ENCODE data around the gene NR4A2. TPM values are rescaled to one million over a fixed set of nuclear protein-coding genes. Genes with fewer than 3 reads are reported as not detected.

NR4A2 gene
- 6.7 and 7.5 TPM in 2 replicates for total RNA-seq

DNA sequence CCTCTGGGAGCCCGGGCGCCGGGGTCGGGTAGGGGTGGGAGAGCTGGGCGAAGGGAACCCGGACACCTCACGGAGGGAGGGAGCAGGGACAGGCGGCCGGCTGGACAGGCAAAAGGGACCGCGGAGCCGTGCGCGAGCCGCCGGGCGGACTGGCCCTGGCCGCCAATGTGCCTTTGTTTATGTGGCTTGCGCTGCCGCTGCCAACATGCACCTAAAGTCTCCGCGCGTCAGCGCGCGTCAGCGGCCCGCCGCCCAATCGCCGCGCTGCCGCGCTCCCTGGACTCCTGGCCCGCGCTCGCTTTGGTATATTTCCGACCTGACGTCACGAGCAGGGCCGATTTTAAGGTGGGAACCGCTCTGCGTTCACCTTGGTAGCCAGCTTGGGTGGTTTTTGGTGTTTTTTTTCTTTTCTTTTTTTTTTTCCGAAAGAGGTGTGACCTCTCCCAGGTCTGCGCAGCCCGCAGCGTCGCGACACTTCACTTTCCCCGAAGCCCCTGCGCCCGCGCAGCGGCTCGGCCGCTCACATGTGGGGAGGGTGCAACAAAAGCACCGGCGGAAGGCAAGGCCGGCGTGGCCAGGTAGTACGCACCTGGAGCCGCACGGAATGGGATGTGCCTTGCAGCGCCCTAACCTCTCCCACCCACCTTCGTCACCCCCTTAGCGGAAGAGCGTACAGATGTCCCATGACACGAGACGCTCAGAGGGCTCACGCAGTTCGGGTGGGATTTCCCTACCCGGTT lies at the start of gene NR4A2:
TSS of gene NR4A2 (minus strand) at position 188 of the 740 bp plus-strand sequence. CDS start 2,535 bp downstream, outside the sequence.
- POLR2A ChIA-PET = interaction anchor here (1.0 to 7.4 kb wide), 6 partner anchors 10 to 205 kb away, joined by 4 to 120 read pairs (median 22); partner anchors contain the start of gene GPD2
- intact Hi-C loops (cut with micrococcal nuclease) = loop anchor here (1.0 to 10.0 kb wide), 6 partner anchors 9 to 1545 kb away; partner anchors contain the start of gene ACVR1

DNA sequence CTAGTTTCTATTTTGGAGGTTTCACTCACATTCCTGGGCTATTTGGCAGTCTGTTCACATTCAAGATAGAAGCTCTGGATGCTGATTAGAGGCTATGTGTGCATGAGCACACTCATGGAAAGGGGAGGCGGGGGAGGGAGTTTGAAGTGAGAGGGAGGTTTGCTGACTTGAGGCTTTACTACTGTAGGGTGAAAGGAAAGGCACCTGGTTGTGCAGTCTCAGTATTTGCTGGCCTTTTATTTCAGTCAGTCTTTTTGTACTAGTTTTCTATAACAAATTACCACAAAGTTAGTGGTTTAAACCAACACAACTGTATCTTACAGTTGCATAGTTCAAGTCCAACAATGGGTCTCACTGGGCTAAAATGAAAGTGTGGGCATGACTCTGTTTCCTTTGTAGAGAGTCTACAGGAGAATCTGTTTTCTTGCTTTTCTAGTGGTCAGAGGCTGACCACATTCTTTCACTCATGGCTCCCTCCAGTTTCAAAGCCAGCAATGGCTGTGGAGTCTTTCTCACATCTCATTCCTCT lies 47.7 kb upstream of the NR4A2 start:
- DNase-seq (no peak), ATAC-seq (ENCODE audit: low read depth) (no peak)
- H3K27ac Mint-ChIP-seq = no peak overlapping the region
- peaks cover 8% of the 10 kb centered on the region for H3K4me1 Mint-ChIP-seq
- peaks cover 7% of the 10 kb centered on the region for H3K27me3 Mint-ChIP-seq
- no peaks in the 10 kb centered on the region for H3K36me3 Mint-ChIP-seq (ENCODE audit: low read depth)
- intact Hi-C loops (cut with micrococcal nuclease) = no loop called here
- CTCF ChIA-PET = no interaction called here
- H3K4me3 Mint-ChIP-seq = no peak overlapping the region
- POLR2A ChIA-PET = no interaction called here
- TF ChIP-seq, protein P1, sequence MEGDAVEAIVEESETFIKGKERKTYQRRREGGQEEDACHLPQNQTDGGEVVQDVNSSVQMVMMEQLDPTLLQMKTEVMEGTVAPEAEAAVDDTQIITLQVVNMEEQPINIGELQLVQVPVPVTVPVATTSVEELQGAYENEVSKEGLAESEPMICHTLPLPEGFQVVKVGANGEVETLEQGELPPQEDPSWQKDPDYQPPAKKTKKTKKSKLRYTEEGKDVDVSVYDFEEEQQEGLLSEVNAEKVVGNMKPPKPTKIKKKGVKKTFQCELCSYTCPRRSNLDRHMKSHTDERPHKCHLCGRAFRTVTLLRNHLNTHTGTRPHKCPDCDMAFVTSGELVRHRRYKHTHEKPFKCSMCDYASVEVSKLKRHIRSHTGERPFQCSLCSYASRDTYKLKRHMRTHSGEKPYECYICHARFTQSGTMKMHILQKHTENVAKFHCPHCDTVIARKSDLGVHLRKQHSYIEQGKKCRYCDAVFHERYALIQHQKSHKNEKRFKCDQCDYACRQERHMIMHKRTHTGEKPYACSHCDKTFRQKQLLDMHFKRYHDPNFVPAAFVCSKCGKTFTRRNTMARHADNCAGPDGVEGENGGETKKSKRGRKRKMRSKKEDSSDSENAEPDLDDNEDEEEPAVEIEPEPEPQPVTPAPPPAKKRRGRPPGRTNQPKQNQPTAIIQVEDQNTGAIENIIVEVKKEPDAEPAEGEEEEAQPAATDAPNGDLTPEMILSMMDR (IDR thresholded peaks at IDR 0.05) = no peak
- H3K9me3 Mint-ChIP-seq = no peaks in the 10 kb centered on the region

More for the DNA sequence above, at the start of gene NR4A2:
- peaks cover 26% of the 10 kb centered on the region for H3K27me3 Mint-ChIP-seq
- peak within 1 kb of the TSS; percentile 94 for H3K27ac Mint-ChIP-seq
- H3K36me3 Mint-ChIP-seq (ENCODE audit: low read depth) = peaks cover 50% of the 10 kb centered on the region
- H3K4me3 Mint-ChIP-seq = peak within 1 kb of the TSS; percentile 91
- CTCF ChIA-PET = interaction anchor here (1.3 to 3.8 kb wide), 2 partner anchors 68 to 256 kb away, joined by 5 to 60 read pairs; no protein-coding TSS in a partner anchor
- TF ChIP-seq, protein P1 (IDR thresholded peaks at IDR 0.05) = no peak
- peaks cover 53% of the 10 kb centered on the region for H3K4me1 Mint-ChIP-seq
- no peaks in the 10 kb centered on the region for H3K9me3 Mint-ChIP-seq
- ATAC-seq (ENCODE audit: low read depth) (peak; percentile 56), DNase-seq (peak; percentile 81)

DNA sequence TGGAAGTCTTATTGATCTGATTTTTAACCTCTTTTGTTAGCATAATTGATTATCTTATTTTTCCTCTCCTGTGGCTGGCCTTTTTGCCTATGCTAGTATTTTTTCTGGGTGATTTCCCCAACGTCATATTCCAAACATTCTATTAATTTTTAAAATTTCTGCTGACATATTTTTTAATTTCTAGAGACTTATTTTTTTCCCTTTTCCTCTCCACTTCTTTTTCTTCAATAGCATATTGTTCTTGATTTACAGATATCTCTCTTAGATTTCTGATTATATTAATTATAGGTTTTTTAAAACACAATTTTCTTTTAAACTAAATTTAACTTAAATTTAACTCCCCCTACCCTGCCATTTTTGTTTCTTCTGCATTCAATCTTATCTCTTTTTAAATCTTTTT lies 47.2 kb upstream of the NR4A2 start:
- POLR2A ChIA-PET = no interaction called here
- H3K4me3 Mint-ChIP-seq = no peak overlapping the region
- H3K27ac Mint-ChIP-seq = no peak overlapping the region
- intact Hi-C loops (cut with micrococcal nuclease) = no loop called here
- no peaks in the 10 kb centered on the region for H3K9me3 Mint-ChIP-seq
- no peaks in the 10 kb centered on the region for H3K36me3 Mint-ChIP-seq (ENCODE audit: low read depth)
- TF ChIP-seq, protein P1 (IDR thresholded peaks at IDR 0.05) = no peak
- H3K27me3 Mint-ChIP-seq = peaks cover 7% of the 10 kb centered on the region
- no peak for DNase-seq
- CTCF ChIA-PET = no interaction called here
- no peak for ATAC-seq (ENCODE audit: low read depth)
- H3K4me1 Mint-ChIP-seq = peaks cover 8% of the 10 kb centered on the region

DNA sequence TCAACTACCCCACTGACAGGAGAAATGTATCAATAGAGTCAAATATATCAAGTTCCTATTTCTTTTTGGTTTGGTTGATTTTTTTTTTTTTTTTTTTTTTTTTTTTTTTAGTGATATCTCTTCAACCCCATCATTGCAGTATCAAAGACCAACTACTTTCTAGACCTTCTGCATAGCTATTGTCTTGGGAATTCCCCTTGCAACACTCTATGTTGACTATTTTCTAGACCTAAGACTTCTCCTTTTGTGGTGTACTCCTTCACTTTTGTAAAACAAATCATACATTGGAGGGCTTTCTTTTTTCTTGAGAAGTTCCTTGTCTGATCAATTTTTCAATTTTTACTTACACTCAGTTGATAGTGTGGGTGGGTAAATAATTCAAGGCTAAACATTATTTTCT lies 46.5 kb upstream of the NR4A2 start:
- DNase-seq = no peak
- Mint-ChIP-seq H3K4me3 (no peak overlapping the region), H3K9me3 (no peaks in the 10 kb centered on the region), H3K27ac (no peak overlapping the region), H3K36me3 (ENCODE audit: low read depth) (no peaks in the 10 kb centered on the region), H3K27me3 (peaks cover 7% of the 10 kb centered on the region), H3K4me1 (peaks cover 8% of the 10 kb centered on the region)
- TF ChIP-seq, protein P1 (IDR thresholded peaks at IDR 0.05) = no peak
- intact Hi-C loops (cut with micrococcal nuclease) = no loop called here
- ATAC-seq (ENCODE audit: low read depth) = peak; percentile 66
- ChIA-PET POLR2A (interaction anchor here (0.6 kb wide), 1 partner anchor 38 kb away, joined by 3 read pairs; no protein-coding TSS in a partner anchor), CTCF (no interaction called here)

DNA sequence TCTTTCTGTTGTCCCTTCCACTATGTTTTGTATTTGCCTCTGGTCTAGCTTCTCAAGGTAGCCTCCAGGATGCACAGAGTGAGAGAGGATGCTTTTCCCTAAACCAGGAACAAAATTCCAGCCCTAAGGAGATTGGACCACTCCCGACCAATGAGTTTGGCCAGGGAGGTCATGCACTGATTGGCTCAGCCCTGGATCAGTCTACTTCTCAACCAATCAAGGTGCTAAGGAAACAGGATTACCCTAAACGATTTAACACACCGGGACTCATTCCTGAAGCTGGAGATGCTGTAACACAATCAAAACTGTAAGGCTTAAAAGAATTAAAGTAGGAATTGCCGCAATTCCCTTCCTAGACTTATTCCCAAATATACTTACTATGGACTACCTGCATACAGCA lies 34.2 kb upstream of the NR4A2 start:
- CTCF ChIA-PET = no interaction called here
- Mint-ChIP-seq H3K27ac (no peak overlapping the region), H3K27me3 (no peaks in the 10 kb centered on the region), H3K9me3 (peaks cover 2% of the 10 kb centered on the region), H3K4me1 (no peaks in the 10 kb centered on the region), H3K4me3 (no peak overlapping the region), H3K36me3 (ENCODE audit: low read depth) (peaks cover 1% of the 10 kb centered on the region)
- ATAC-seq (ENCODE audit: low read depth) = no peak
- TF ChIP-seq, protein P1 (IDR thresholded peaks at IDR 0.05) = no peak
- no peak for DNase-seq
- POLR2A ChIA-PET = no interaction called here
- intact Hi-C loops (cut with micrococcal nuclease) = no loop called here
